ENCODE data around the gene PLEKHG3.

GRCh38 chr14:64748521-64748920 is 44.3 kb downstream of the PLEKHG3 start:
- TF ChIP-seq POLR2AphosphoS5 (IDR thresholded peaks at IDR 0.05) (no peak), POLR2A (IDR thresholded peaks at IDR 0.05) (no peak)
- TF ChIP-seq, protein P1, sequence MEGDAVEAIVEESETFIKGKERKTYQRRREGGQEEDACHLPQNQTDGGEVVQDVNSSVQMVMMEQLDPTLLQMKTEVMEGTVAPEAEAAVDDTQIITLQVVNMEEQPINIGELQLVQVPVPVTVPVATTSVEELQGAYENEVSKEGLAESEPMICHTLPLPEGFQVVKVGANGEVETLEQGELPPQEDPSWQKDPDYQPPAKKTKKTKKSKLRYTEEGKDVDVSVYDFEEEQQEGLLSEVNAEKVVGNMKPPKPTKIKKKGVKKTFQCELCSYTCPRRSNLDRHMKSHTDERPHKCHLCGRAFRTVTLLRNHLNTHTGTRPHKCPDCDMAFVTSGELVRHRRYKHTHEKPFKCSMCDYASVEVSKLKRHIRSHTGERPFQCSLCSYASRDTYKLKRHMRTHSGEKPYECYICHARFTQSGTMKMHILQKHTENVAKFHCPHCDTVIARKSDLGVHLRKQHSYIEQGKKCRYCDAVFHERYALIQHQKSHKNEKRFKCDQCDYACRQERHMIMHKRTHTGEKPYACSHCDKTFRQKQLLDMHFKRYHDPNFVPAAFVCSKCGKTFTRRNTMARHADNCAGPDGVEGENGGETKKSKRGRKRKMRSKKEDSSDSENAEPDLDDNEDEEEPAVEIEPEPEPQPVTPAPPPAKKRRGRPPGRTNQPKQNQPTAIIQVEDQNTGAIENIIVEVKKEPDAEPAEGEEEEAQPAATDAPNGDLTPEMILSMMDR (IDR thresholded peaks at IDR 0.05): no peak
